Mucosa of descending colon (tissue), 3 donors: ENCODE data around the gene NABP2. TPM values are rescaled to one million over a fixed set of nuclear protein-coding genes. Genes with fewer than 3 reads are reported as not detected.
"Not testable (repeated sequence)": the region's sequence is repeated elsewhere in the genome, so short reads cannot be mapped to it uniquely, and the experiment has no call there.

Experiments used
- ATAC-seq: fragments of 200-7000 bp; cut with Tn5 transposase; one replicate; pipeline ENCODE4 v1.9.1; 2020; ENCODE audit warnings: mild to moderate bottlenecking, moderate library complexity
- DNase-seq, 3 donors: peaks; one replicate each; pipeline ENCODE4 v3.0.0-alpha.2; 2020
- H3K36me3 ChIP-seq: fragments of 200-600 bp; one replicate; pipeline ENCODE4 v1.8.0; 2021; ENCODE audit warnings: low read depth, mild to moderate bottlenecking
- H3K4me1 ChIP-seq: fragments of 200-600 bp; one replicate; pipeline ENCODE4 v1.8.0; 2021; ENCODE audit warnings: low read depth, mild to moderate bottlenecking
- H3K4me3 ChIP-seq: fragments of 200-600 bp; one replicate; pipeline ENCODE4 v1.8.0; 2021; ENCODE audit warnings: mild to moderate bottlenecking
- H3K9me3 ChIP-seq: fragments of 200-600 bp; one replicate; pipeline ENCODE4 v1.8.0; 2021; ENCODE audit warnings: mild to moderate bottlenecking
- intact Hi-C, 2 donors: fragments of 100-400 bp; cut with DNase I in 1 of 2; cut with micrococcal nuclease in 1 of 2; formaldehyde crosslinking; loops; one replicate each; pipeline versions ENCODE4 v1.11.0 to v1.11.1; 2022; cut with DNase I, micrococcal nuclease
- total RNA-seq, 3 donors: library from RNA; stranded (reverse); fragmentation: NEBNext Ultra II Directional in 2 of 3; extraction: Animal tissue kit (Norgen Biotek cat#: 25700) in 2 of 3; gene quantifications; one replicate each; pipeline versions ENCODE4 v1.2.1 to v1.2.4, GENCODE V29; 2021 to 2023
- TF ChIP-seq, protein P1 (sequence below): fragments of 200-600 bp; IDR thresholded peaks from one replicate; pipeline ENCODE4 v1.8.0; 2022; ENCODE audit warnings: antibody characterized with exemption, mild to moderate bottlenecking
- donor health status: DM: no; HTN: no; CAD: no; lungs with moderate emphysema.
- donor health status: DM: no; HTN: no; CAD: no.
- donor health status: DM: no; HTN: yes; CAD: no.

NABP2 gene
- total RNA-seq, 3 donors from 2014 or later: 22.2 to 37.3 (median 30.2) TPM

DNA sequence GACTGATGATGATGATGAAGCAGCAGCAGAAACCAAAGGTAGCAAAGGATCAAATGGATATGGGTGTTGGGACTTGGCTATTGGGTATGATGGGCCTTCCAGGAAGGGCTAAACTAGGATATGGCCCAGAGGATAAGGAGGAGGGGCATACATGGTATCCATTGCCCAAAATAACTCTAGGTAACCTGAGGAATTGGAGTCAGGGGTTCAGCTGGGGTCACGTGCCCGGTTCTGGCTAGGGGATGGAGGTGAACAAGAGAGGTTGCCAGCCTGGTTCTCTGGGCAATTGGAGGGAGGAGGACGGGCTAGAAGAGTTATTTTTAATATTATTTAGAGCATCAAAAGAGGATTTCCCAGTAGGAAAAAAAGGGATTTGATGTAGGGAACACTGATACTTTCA lies 36.8 kb downstream of the NABP2 start:
- ATAC-seq (no peak), DNase-seq (no peak)
- intact Hi-C loops: no loop called here
- TF ChIP-seq, protein P1, sequence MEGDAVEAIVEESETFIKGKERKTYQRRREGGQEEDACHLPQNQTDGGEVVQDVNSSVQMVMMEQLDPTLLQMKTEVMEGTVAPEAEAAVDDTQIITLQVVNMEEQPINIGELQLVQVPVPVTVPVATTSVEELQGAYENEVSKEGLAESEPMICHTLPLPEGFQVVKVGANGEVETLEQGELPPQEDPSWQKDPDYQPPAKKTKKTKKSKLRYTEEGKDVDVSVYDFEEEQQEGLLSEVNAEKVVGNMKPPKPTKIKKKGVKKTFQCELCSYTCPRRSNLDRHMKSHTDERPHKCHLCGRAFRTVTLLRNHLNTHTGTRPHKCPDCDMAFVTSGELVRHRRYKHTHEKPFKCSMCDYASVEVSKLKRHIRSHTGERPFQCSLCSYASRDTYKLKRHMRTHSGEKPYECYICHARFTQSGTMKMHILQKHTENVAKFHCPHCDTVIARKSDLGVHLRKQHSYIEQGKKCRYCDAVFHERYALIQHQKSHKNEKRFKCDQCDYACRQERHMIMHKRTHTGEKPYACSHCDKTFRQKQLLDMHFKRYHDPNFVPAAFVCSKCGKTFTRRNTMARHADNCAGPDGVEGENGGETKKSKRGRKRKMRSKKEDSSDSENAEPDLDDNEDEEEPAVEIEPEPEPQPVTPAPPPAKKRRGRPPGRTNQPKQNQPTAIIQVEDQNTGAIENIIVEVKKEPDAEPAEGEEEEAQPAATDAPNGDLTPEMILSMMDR: no peak
- no peak overlapping the region for H3K4me3 ChIP-seq
- no peaks in the 10 kb centered on the region for H3K36me3 ChIP-seq
- peaks cover 21% of the 10 kb centered on the region for H3K4me1 ChIP-seq
- no peaks in the 10 kb centered on the region for H3K9me3 ChIP-seq

DNA sequence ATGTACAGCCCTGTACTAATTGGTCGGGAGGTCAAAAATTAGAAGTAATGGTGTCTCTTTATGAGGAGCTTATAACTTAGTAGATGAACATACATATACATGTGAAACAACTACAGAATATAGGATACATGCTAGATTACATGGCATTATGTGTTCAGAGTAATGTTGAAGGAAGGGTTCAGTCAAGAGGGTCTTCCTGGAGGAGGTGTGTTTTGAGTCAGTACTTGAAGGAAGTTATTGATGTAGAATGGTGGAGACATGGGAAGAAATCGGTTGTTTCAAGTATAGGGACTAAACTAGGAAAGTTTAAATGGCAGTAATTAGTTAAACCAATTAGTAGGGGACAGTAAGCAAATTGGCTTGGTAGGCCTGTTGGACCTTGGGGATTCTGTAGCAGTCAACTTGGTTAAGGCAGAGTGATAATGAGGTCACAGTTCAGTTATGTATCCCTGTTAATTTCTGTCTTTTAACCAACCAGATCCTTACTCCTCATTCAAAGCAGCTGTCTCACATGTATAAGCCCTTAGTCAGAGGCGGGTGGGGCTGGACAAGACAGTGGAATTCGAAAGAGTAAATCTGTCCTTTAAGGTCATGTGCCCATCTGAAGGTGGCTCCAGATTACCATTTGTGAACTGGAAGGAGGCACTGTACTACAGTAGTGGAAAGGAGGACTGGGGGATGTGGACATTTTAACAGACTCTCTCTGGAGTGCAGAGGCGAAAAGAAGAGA lies 37.5 kb downstream of the NABP2 start:
- no peak overlapping the region for H3K4me3 ChIP-seq
- intact Hi-C loops: no loop called here
- H3K4me1 ChIP-seq: peaks cover 21% of the 10 kb centered on the region
- no peaks in the 10 kb centered on the region for H3K9me3 ChIP-seq
- DNase-seq: peak in 1 of 3 donors; percentile 36
- no peaks in the 10 kb centered on the region for H3K36me3 ChIP-seq
- ATAC-seq: peak; percentile 3
- TF ChIP-seq, protein P1: no peak

DNA sequence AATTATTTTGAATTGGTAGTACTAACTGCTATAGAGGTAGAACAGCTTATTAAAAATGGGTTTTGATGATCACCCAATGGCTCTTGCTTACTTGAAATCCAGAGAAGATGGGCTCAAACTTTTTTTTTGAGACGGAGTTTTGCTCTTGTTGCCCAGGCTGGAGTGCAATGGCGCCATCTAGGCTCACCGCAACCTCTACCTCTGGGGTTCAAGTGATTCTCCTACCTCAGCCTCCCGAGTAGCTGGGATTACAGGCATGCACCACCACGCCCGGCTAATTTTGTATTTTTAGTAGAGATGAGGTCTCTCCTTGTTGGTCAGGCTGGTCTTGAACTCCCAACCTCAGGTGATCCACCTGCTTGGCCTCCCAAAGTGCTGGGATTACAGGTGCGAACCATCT lies 38.8 kb downstream of the NABP2 start:
- H3K4me1 ChIP-seq: peaks cover 17% of the 10 kb centered on the region
- DNase-seq: peak in 1 of 3 donors; percentile 18
- intact Hi-C loops, ATAC-seq, H3K36me3 ChIP-seq, H3K9me3 ChIP-seq, H3K4me3 ChIP-seq: not testable (repeated sequence)

DNA sequence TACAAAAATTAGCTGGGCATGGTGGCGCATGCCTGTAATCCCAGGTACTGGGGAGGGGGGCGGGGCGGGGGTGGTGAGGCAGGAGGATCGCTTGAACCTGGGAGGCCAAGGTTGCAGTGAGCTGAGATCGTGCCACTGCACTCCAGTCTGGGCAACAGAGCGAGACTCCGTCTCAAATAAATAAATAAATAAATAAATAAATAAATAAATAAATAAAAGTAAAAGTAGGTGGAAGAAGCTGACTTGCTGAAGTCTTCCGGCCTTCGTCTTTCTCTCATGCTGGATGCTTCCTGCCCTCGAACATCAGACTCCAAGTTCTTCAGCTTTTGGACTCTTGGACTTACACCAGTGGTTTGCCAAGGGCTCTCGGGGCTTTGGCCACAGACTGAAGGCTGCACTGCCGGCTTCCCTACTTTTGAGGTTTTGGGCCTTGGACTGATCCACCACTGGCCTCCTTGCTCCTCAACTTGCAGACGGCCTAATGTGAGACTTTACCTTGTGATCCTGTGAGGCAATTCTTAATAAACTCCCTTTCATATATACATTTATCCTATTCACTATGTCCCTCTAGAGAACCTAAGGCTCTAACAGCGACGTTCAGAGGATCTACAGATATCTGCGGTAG lies 42.0 kb downstream of the NABP2 start:
- Histone ChIP-seq H3K4me3 (peak overlapping the region; percentile 50), H3K4me1 (peaks cover 10% of the 10 kb centered on the region)
- intact Hi-C loops, H3K9me3 ChIP-seq, H3K36me3 ChIP-seq, ATAC-seq: not testable (repeated sequence)
- DNase-seq: peak in 1 of 3 donors; percentile 15

DNA sequence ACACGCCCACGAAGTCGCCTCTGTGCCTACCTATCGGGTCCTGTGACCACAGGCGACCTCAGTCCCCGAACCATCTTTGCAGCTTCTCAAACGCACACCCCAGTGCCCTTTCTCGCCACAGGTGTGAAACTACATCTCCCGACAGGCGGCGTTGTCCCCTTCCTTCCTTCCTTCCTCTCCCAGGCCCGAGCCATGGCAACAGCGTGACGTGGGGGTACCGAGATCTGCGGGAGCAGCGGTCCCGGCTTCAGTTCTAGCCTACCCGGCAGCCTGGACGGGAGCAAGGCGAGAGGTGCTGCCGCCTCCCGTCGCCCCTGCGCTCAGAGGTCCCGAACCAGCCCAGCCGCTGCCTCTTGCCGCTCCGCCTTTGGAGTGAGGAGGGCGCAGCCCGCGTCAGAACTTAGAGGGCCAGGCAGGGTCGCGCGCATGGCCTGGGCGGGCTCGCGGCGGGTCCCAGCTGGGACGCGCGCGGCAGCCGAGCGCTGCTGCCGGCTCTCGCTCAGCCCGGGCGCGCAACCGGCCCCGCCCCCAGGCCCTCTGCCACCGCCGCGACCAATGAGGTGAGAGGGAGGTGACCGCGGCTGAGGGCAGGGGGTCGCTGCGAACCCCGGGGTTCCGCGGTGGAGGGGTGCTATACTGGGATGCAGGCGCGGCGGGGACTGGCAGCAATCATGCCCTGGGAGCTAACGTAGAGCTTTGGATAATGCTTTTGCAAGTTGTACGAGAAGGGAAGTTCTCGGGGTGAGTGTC lies 42.7 kb downstream of the NABP2 start, which contains the start of gene COQ10A:
Gene COQ10A, plus strand, starts transcription at position 250 of the 750 bp plus-strand sequence. Its CDS starts 177 bp downstream, at position 427.
- TF ChIP-seq, protein P1: peak; percentile 28
- Histone ChIP-seq H3K4me3 (peak within 1 kb of the TSS; percentile 50), H3K4me1 (peaks cover 10% of the 10 kb centered on the region), H3K36me3 (no peaks in the 10 kb centered on the region), H3K9me3 (no peaks in the 10 kb centered on the region)
- DNase-seq (peak; percentile 92 to 95 (median 93)), ATAC-seq (peak; percentile 95)
- intact Hi-C loops: no loop called here

DNA sequence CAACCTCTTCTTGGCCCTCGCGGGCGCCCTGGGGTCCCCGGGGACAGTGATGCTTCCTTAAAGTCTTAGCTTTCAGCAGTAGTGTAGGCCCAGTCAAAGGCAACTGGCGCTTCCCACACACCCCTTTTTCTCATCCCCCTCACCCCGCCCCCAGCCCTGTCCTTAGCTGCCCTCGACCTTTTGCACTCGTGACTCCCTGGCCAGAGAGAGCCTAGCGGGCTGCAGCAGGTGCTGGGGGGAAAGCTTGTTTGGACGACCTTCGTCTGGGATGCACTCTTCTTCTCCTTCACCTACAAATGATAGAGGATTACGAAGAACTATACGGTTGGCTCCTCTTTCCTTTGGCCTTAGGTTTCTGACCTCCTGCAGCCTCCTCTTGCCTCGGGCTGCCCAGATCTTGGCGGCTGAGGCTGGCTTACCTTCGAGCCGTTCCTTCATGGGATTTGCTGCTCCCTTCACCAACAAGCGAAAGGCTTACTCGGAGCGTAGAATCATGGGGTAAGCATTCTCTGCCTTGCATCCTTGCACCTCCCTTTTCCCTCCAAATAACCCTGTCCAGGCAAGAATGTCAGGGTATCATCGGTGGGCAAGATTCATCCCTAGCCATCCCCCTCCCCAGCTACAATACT lies 43.4 kb downstream of the NABP2 start:
- DNase-seq (peak in 1 of 3 donors; percentile 39), ATAC-seq (no peak)
- Histone ChIP-seq H3K4me1 (peaks cover 10% of the 10 kb centered on the region), H3K9me3 (no peaks in the 10 kb centered on the region), H3K36me3 (peaks cover 3% of the 10 kb centered on the region), H3K4me3 (peak overlapping the region; percentile 50)
- intact Hi-C loops: no loop called here
- TF ChIP-seq, protein P1: no peak
